Activated naive CD4-positive, alpha-beta T cell (primary cell): ENCODE data around the gene IL10RA.

Experiments used
- DNase-seq, 4 experiments: peaks; one replicate each; lab custom pipeline; 2025; lab: John Stamatoyannopoulos, UW

The IL10RA gene

DNA sequence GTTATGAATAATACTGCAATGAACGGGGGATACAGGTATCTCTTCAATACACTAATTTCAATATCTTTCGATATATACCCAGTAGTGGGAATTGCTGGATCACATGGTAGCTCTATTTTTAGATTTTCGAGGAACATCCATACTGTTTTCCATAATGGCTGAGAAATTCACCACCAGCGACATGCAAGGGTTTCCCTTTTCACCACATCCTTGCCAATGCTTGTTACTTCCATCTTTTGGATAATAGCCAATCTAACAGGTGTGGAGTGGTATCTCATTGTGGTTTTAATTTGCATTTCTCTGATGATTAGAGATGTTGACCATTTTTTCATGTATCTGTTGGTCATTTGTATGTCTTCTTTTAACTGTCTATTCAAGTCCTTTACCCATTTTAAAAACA, 5.9 kb downstream of the IL10RA start:
- DNase-seq, result no peak

DNA sequence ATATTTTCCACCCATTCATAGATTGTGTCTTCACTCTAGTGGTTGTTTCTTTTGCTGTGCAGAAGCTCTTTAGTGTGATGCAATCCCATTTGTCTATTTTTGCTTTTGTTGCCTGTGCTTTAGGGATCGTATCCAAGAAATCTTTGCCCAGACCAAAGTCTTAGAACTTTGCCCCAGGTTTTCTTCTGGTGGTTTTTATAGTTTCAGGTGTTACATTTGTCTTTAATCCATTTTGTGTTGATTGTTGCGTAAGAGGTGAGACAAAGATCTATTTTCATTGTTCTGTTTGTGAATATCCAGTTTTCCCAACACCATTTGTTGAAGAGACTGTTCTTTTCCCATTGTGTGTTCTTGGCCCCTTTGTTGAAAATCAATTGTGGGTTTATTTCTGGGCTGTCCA, 6.4 kb downstream of the IL10RA start:
- DNase-seq, result no peak

DNA sequence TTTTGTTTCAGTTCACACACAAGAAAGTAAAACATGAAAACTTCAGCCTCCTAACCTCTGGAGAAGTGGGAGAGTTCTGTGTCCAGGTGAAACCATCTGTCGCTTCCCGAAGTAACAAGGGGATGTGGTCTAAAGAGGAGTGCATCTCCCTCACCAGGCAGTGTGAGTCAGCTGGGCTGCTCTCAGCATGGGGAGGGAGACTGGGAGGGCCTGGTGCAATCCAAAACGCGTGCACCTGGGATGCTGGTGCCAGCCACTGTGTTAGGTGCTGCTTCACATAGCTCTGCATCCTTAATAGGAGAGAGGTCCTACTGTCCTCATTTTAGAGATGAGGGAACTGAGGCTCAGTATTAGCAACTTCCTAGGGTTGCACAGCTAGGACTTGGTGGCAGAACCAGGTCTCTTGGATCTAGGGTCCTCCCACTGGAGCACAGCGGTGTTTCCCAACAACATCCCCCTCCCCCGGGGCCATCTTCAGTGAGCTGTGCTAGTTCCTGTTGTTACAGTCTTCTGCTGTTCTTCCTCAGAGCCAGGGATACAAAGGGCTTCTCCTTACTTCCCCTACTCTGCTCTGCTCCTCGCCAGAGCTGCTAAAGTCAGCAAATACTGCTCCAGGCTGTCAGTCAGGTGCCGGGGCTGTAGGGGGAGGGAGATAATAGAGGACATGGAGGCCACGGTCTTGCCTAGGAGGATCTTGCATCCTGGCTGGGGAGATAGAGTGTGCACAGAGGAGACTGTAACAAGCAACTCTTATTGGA, 8.0 kb downstream of the IL10RA start:
- DNase-seq, result no peak

DNA sequence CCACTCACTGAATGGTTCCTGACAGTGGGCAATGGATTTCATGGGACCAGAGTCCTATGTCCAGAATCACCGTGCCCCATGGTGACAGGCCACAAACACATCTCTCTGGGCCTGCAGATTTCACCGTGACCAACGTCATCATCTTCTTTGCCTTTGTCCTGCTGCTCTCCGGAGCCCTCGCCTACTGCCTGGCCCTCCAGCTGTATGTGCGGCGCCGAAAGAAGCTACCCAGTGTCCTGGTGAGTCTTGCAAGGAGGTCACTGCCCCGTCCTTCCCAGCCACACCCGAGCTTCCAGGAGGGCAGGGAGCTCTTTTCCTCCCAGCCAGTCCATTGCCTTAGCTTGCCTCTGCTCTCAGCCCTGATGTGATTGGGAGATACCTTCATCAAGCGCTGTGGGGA, 9.3 kb downstream of the IL10RA start:
- no peak for DNase-seq

DNA sequence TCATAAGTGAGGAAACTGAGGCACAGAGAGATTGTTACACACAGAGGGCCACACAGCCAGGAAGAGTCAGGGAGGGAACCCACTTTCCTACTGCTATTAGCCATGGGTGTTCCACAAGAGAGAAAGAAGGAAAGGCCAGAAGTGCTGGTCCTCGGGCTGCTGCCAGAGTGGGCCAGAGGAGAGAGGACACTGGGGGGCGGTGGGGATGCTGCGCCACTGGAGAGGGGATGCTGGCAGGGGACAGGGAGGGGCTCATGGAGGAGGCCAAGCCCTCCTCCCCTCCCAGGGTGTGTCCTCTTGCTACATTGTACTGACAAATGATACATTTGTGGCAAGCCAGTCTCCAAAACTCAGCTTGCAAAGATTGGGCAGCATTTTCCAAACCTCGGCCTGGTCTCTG, 9.9 kb downstream of the IL10RA start:
- no peak for DNase-seq

DNA sequence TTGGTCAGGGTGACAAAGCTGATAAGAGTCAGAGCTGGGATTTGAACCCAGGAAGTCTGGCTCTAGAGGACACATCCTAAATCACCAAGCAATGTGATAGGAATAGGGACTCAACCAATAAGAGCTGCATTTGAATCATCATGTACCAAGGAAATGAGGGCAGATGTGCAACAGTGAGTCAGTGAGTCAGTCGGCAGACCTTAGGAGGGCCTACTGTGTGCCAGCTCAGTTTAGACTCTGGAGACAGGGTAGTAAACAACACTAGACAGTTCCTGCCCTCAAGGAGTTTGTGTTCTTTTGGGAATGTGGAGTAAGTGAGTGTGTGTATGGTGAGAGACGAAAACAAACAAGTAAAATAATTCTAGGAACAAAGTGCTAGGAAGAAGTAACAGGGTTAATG, 11.2 kb downstream of the IL10RA start:
- DNase-seq, result no peak

DNA sequence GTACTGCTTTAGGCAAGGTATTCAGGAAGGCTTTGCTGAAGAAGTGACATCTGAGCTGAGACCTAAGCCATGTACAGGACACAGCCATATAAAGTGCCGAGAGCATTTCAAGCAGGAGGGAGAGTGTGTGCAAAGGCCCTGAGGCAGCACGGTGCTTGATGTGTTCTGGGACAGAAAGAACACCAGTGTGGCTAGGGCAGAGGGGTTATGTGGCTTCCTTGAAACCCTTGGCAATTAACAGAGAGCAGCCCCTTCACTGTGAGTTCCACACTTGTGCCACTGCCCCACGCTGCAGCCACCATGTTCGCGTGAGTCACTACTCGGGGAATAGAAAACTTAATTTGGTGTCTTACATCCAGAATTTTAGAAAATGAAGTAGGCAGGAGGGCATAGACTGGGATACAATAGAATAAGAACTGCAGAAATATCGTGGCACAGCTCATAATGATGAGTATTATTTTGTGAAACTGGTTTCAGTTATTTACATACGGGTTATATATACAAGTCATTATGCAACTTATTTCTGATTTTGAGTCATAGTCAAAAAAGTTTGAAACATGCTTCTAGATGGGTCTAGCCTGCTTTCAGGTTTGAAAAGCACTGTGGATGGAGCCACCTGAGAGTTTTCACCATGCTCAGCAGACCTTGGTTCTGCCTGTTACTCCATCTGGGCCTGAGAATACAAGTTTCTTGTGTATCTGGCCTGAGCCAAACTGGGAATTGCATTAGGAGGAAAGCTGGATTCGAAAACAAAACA, 11.8 kb downstream of the IL10RA start:
- DNase-seq, result no peak

DNA sequence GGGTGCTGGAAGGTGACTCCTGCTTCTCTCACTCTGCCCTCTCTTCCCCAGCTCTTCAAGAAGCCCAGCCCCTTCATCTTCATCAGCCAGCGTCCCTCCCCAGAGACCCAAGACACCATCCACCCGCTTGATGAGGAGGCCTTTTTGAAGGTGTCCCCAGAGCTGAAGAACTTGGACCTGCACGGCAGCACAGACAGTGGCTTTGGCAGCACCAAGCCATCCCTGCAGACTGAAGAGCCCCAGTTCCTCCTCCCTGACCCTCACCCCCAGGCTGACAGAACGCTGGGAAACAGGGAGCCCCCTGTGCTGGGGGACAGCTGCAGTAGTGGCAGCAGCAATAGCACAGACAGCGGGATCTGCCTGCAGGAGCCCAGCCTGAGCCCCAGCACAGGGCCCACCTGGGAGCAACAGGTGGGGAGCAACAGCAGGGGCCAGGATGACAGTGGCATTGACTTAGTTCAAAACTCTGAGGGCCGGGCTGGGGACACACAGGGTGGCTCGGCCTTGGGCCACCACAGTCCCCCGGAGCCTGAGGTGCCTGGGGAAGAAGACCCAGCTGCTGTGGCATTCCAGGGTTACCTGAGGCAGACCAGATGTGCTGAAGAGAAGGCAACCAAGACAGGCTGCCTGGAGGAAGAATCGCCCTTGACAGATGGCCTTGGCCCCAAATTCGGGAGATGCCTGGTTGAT, 12.6 kb downstream of the IL10RA start:
- DNase-seq, result no peak

DNA sequence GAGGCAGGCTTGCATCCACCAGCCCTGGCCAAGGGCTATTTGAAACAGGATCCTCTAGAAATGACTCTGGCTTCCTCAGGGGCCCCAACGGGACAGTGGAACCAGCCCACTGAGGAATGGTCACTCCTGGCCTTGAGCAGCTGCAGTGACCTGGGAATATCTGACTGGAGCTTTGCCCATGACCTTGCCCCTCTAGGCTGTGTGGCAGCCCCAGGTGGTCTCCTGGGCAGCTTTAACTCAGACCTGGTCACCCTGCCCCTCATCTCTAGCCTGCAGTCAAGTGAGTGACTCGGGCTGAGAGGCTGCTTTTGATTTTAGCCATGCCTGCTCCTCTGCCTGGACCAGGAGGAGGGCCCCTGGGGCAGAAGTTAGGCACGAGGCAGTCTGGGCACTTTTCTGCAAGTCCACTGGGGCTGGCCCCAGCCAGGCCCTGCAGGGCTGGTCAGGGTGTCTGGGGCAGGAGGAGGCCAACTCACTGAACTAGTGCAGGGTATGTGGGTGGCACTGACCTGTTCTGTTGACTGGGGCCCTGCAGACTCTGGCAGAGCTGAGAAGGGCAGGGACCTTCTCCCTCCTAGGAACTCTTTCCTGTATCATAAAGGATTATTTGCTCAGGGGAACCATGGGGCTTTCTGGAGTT, 13.3 kb downstream of the IL10RA start:
- DNase-seq, result no peak

DNA sequence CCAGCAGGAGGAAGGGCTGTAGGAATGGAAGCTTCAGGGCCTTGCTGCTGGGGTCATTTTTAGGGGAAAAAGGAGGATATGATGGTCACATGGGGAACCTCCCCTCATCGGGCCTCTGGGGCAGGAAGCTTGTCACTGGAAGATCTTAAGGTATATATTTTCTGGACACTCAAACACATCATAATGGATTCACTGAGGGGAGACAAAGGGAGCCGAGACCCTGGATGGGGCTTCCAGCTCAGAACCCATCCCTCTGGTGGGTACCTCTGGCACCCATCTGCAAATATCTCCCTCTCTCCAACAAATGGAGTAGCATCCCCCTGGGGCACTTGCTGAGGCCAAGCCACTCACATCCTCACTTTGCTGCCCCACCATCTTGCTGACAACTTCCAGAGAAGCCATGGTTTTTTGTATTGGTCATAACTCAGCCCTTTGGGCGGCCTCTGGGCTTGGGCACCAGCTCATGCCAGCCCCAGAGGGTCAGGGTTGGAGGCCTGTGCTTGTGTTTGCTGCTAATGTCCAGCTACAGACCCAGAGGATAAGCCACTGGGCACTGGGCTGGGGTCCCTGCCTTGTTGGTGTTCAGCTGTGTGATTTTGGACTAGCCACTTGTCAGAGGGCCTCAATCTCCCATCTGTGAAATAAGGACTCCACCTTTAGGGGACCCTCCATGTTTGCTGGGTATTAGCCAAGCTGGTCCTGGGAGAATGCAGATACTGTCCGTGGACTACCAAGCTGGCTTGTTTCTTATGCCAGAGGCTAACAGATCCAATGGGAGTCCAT, 14.1 kb downstream of the IL10RA start:
- no peak for DNase-seq

DNA sequence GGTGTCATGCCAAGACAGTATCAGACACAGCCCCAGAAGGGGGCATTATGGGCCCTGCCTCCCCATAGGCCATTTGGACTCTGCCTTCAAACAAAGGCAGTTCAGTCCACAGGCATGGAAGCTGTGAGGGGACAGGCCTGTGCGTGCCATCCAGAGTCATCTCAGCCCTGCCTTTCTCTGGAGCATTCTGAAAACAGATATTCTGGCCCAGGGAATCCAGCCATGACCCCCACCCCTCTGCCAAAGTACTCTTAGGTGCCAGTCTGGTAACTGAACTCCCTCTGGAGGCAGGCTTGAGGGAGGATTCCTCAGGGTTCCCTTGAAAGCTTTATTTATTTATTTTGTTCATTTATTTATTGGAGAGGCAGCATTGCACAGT, 14.6 kb downstream of the IL10RA start:
- DNase-seq, result no peak

DNA sequence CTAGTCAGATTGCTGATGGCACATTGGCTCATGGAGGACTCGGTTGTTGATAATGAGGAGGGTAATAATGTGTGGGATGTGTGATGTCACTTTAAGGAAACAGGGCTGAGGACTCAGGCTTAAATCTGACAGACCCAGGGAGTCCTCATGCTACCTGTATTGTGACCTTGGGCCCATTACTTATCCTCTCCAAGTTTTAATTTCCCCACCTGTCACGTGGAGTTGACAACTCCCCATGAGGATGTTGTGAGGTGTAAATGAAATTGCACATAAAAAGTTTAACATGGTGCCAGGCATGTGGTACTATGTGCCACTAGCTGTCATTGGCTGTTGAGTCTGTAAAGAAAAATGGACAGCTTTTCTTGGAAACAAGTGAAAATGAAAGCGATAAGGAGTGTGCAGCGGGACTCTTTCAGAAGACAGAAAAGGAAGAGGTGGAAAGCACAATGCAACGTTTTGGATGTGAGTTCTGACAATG, 15.3 kb downstream of the IL10RA start:
- DNase-seq, result no peak

DNA sequence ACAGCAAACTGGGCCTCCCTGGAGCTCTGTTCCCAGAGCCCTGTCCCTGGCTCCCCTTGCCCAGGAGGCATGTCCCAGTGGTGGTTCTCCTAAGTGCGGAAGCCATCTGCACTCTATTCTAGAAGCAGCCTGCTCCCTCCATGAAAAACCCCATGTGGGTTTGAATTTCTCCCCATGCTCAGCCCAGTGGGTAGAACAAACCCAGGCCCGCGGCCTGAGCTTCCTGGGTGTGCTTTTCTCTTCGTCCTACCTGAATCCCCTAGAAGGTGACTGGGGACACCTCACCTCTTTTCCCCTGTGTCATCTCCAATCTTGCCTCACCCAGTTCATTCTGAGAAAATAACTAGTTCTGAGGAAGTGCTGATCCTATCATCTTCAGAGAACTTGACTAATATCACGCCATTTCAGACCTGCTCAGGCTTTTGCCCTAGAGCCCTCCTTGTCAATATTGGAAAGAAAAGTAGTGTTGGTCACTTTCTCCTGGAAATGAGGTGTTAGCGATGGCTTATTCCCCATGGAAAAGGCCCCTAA, 15.9 kb downstream of the IL10RA start:
- DNase-seq, result no peak

DNA sequence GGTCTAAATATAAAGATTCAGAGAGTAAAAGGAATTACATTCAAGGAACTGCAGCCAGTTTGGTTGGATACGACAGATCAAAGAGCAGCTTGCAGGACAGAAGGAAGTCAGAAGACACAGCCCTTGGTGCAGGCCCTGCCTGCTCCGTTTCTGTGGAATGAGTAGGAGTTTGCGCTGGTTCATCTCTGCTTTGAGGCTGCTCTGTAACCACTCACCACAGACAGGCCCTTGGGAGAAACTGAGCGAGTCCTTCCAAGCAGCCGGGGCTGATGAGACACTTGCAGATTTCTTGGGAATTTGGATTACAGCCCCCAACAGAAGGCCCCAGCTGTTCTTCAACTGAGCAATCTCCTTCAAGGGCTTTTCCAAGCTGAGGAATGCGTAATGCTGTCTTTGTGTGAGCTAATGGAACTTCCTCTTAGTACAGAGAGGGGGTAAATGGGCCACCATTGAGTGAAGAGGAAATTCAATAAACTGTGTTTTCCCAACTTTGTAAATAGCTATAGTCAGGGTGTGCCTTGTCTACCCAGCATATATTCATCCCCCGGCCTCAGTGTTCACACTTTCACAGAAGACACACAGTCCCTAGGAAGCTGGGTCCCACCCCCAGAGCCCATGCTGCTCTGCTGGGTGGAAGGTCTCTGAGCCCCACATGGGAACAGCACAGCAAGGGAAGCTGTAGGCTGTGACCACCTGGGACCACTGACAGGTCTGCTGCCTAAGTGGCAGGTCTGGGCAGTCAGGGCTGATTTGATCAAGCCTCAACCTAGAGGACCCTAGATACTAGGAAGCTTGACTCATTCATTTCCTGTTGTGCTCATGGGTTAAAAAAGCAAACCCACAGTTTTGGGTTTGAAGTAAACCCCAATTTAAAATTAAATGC, 16.6 kb downstream of the IL10RA start:
- no peak for DNase-seq

DNA sequence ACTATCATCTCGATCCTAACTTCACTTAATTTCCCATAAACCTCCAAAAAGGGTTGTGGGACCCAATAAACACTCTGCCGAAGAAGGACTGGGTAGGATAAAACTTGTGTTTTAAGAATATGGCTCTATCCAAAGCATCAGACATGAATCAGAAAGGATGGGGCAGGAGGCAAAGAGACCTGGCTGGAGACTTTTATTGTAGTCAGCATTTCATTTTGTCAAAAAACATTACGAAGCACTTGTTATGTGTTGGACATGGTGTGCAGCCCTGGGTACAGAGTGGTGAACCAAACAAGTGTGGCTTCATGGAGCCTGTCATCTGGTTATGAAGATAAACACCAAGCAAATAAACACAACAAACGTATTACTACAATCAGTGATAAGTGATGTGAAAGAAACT, 17.3 kb downstream of the IL10RA start:
- DNase-seq, result no peak

DNA sequence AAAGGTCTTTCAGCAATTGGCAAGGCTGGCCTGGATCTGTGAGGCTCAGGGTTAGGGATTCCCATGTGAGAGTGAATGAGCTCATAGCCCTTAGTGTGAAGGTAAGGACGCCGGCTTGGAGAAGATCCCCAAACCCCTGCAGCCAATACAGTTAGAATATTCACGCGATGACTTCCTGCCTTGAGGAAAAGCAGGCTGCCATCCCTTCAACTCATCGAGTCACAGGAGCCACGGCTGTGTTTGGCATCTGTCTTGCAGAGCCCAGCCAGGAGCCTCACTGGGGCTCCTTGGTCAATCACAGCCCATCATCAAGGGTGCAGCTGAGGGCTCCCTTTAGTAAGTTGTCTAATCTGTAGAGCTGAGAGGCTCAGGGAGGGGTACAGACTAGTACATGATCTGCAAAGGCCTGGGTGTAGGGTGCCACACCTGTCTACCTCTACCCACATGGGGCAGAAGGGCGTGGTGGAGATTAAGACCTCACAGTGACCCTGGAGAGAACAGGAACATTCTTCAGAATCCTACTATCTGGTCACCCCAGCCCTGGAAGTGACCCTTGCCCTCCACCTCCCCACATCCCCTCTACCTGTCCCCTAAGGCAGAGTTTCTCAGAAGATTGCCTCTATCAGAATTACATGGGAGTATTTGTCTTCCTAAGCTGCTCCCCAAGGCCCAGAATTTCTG, 18.5 kb downstream of the IL10RA start:
- no peak for DNase-seq

DNA sequence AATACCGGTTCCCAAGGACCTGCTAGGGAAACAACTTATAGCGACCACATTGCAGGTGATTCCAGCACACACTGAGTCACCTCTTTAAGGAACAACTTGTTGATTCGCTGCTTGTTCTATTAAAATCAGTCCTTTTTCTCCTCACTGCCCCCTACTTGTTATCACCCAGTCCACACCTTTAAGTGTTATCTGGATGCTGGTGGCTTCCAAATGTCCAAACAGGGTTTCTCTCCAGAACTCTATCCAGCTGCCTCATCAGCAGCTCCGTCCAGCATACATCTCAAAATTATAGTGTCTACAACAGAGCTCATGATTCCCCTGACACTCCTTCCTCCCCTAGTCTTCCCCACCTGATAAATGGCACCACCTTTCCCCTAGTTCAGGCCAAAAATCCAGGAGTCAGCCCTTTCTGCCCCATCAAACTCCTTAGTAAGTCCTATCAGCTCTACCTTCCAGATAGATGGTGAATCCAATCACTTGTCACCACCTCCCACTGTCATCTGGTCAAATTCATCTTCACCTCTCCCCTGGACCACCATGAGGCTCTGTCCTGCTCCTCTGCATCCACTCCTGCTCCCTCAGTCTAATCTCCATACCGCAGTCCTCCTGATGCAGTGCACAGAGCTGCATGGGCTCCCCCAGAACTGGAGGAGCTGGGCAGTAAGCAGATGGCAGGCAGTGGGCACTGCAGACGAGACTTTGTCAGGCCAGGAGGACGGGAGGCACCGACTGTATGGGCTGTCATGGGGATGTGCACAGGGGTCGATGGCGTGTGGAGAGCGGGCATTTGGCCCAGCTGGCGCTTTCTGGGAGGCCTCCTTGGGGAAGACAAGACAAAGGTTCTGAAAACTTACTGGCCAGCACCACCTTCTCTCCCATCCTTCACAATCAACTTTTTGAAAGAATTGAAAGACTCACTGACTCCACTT, 19.3 kb downstream of the IL10RA start:
- DNase-seq, result no peak

DNA sequence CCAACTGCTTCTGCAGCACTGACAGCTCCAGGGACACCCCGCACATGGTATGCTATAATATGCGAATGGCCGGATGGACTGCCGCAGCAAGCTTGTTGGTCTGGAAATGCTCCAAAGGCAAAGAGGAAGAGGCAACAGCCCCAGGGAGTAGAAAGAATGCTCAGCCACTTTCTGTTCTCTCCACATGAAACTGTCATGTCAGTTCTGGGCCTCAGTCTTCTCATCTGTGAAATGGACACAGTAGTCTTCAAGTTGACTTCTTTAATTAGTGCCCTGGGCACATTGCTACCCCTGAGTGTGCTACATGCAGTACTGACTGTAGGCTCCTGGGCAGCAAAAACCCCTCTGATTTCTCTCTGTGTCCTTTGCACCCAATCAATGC, 19.9 kb downstream of the IL10RA start:
- no peak for DNase-seq

DNA sequence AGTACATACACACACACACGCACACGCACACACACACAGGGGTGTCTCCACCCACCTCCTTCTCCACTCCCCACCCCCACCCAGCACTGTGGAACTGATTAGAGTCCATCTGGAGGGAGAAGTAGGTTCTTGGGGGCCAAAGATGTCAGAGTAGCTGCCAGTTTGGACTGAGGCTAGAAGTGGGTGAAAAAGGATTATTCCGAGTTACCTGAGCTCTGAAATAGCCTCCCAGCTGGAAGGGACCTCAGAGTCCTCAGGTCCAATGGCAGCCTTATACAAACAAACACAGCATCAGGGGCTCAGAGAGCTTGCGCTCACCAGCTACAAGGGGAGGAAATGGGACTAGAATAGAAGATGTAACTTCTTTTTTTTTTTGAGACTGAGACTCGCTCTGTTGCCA, 20.8 kb downstream of the IL10RA start:
- no peak for DNase-seq
